Measurements from ENCODE around the gene MED9.

DNA sequence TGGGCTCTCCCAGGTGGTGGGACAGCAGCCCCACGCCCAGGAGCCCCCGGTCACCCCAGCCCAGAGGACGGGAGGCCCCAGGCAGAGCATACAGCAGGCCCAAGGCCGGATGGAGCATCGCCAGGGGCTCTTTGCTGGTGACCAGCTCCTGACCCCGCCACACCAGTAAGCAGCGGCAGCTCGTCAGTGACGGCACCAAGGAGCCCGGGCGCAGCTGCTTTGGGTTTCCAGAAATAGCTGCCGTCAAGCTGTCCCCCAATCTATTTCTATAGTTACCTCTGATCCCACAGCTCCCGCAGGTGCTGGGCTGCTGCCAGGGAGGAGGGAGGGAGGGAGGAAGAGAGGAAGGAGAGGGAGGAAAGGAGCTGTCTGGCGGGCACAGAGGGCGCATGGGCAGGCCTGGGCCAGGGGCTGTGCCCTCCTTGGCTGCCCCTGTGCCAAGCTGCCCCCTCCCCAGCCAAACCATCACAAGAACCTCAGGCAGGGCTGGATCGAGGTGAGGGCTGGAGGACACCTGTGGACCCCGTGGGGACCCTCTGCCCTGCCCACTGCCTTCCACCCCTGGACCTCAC lies 30.2 kb downstream of the MED9 start:
- TF ChIP-seq, protein P1, sequence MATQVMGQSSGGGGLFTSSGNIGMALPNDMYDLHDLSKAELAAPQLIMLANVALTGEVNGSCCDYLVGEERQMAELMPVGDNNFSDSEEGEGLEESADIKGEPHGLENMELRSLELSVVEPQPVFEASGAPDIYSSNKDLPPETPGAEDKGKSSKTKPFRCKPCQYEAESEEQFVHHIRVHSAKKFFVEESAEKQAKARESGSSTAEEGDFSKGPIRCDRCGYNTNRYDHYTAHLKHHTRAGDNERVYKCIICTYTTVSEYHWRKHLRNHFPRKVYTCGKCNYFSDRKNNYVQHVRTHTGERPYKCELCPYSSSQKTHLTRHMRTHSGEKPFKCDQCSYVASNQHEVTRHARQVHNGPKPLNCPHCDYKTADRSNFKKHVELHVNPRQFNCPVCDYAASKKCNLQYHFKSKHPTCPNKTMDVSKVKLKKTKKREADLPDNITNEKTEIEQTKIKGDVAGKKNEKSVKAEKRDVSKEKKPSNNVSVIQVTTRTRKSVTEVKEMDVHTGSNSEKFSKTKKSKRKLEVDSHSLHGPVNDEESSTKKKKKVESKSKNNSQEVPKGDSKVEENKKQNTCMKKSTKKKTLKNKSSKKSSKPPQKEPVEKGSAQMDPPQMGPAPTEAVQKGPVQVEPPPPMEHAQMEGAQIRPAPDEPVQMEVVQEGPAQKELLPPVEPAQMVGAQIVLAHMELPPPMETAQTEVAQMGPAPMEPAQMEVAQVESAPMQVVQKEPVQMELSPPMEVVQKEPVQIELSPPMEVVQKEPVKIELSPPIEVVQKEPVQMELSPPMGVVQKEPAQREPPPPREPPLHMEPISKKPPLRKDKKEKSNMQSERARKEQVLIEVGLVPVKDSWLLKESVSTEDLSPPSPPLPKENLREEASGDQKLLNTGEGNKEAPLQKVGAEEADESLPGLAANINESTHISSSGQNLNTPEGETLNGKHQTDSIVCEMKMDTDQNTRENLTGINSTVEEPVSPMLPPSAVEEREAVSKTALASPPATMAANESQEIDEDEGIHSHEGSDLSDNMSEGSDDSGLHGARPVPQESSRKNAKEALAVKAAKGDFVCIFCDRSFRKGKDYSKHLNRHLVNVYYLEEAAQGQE (tag by site-specific recombination; IDR thresholded peaks at IDR 0.05), result no peak
- TF ChIP-seq ZNF555 (tag by site-specific recombination; conservative IDR thresholded peaks at IDR 0.05) (no peak), ZNF311 (tag by site-specific recombination; IDR thresholded peaks at IDR 0.05; ENCODE audit: borderline replicate concordance) (no peak), ZBTB8A (tag by site-specific recombination; IDR thresholded peaks at IDR 0.05) (no peak), ZNF157 (tag by site-specific recombination; IDR thresholded peaks at IDR 0.05) (no peak), PRDM10 (tag by site-specific recombination; IDR thresholded peaks at IDR 0.05) (no peak), CTCF (tag by site-specific recombination; IDR thresholded peaks at IDR 0.05) (no peak)
